ENCODE data around the gene SPR.

SPR gene

GRCh38 chr2:72864500-72864899 lies 22.7 kb upstream of the SPR start:
- H3K4me3 ChIP-seq (replicated peaks; ENCODE audit: low read depth, low read length), result no peak overlapping the region
- peak; percentile 60 for DNase-seq (ENCODE audit: low read depth)
- TF ChIP-seq CTCF (IDR thresholded peaks at IDR 0.05; ENCODE audit: low read length, missing control alignments), result no peak

- no peak overlapping the region for H3K4me3 ChIP-seq (replicated peaks; ENCODE audit: low read depth, low read length)
- TF ChIP-seq CTCF (IDR thresholded peaks at IDR 0.05; ENCODE audit: low read length, missing control alignments), result no peak
- DNase-seq (ENCODE audit: low read depth), result no peak
Observed at GRCh38 chr2:72871060-72871459, 16.1 kb upstream of the SPR start.

- H3K4me3 ChIP-seq (replicated peaks; ENCODE audit: low read depth, low read length), result no peak overlapping the region
- TF ChIP-seq CTCF (IDR thresholded peaks at IDR 0.05; ENCODE audit: low read length, missing control alignments), result no peak
- DNase-seq (ENCODE audit: low read depth), result no peak
Observed at GRCh38 chr2:72871880-72872279, 15.3 kb upstream of the SPR start.

GRCh38 chr2:72883356-72883962 lies 3.7 kb upstream of the SPR start:
- no peak for TF ChIP-seq CTCF (IDR thresholded peaks at IDR 0.05; ENCODE audit: low read length, missing control alignments)
- DNase-seq (ENCODE audit: low read depth), result peak; percentile 69
- no peak overlapping the region for H3K4me3 ChIP-seq (replicated peaks; ENCODE audit: low read depth, low read length)

GRCh38 chr2:72886505-72887031 lies 640 bp upstream of the SPR start:
- H3K4me3 ChIP-seq (replicated peaks; ENCODE audit: low read depth, low read length), result peak overlapping the region; percentile 60
- no peak for TF ChIP-seq CTCF (IDR thresholded peaks at IDR 0.05; ENCODE audit: low read length, missing control alignments)

GRCh38 chr2:72887740-72888437 lies 681 bp downstream of the SPR start:
- peak; percentile 88 for DNase-seq (ENCODE audit: low read depth)
- peak overlapping the region; percentile 60 for H3K4me3 ChIP-seq (replicated peaks; ENCODE audit: low read depth, low read length)
- peak; percentile 99 for TF ChIP-seq CTCF (IDR thresholded peaks at IDR 0.05; ENCODE audit: low read length, missing control alignments)

More at GRCh38 chr2:72886505-72887031, 640 bp upstream of the SPR start:
- DNase-seq (ENCODE audit: low read depth), result no peak
